ENCODE results near the gene MAN1A1. TPM values are rescaled to one million over a fixed set of nuclear protein-coding genes. Genes with fewer than 3 reads are reported as not detected.

MAN1A1 gene
- total RNA-seq, 2 donors from 2014 or later = 85.4 to 109 TPM

GRCh38 chr6:119306396-119306968, 43.1 kb downstream of the MAN1A1 start:
- TF ChIP-seq POLR2A (IDR thresholded peaks at IDR 0.05) (no peak), CTCF (IDR thresholded peaks at IDR 0.05) (no peak)
- H3K9me3 ChIP-seq = no peaks in the 10 kb centered on the region
- ATAC-seq (no peak), DNase-seq (no peak)
- intact Hi-C loops (cut with DNase I) = no loop called here
- H3K4me1 ChIP-seq = peaks cover 20% of the 10 kb centered on the region
- peaks cover 0 to 2% of the 10 kb centered on the region in 2 donors for H3K36me3 ChIP-seq (replicated peaks in 1 of 2; ENCODE audit: insufficient read depth in 1 of 2, low read depth in 2 of 2)
- H3K27me3 ChIP-seq = no peaks in the 10 kb centered on the region
- H3K27ac ChIP-seq = no peak overlapping the region
- H3K4me3 ChIP-seq = no peak overlapping the region
- 48 to 72% methylated on average over 4 of the region's 4 CpGs for WGBS, 2 donors

GRCh38 chr6:119303164-119303887, 46.2 kb downstream of the MAN1A1 start:
- H3K36me3 ChIP-seq (replicated peaks in 1 of 2; ENCODE audit: insufficient read depth in 1 of 2, low read depth in 2 of 2) = peaks cover 0 to 2% of the 10 kb centered on the region in 2 donors
- intact Hi-C loops (cut with DNase I) = no loop called here
- H3K4me3 ChIP-seq = no peak overlapping the region
- no peak for ATAC-seq
- H3K4me1 ChIP-seq = peaks cover 9% of the 10 kb centered on the region
- DNase-seq = no peak
- peak overlapping the region in 3 of 4 donors; percentile 11 to 21 (median 18) for H3K27ac ChIP-seq
- no peaks in the 10 kb centered on the region for H3K9me3 ChIP-seq
- H3K27me3 ChIP-seq = no peaks in the 10 kb centered on the region
- WGBS, 2 donors = 67 to 83% methylated on average over 3 of the region's 3 CpGs
- TF ChIP-seq POLR2A (IDR thresholded peaks at IDR 0.05) (no peak), CTCF (IDR thresholded peaks at IDR 0.05) (no peak)

GRCh38 chr6:119301429-119301828, 48.1 kb downstream of the MAN1A1 start:
- 88 to 93% methylated on average over 1 of the region's 1 CpG for WGBS, 2 donors
- Histone ChIP-seq H3K4me1 (peaks cover 19% of the 10 kb centered on the region), H3K9me3 (no peaks in the 10 kb centered on the region), H3K4me3 (no peak overlapping the region), H3K36me3 (replicated peaks in 1 of 2; ENCODE audit: insufficient read depth in 1 of 2, low read depth in 2 of 2) (peaks cover 0 to 2% of the 10 kb centered on the region in 2 donors), H3K27me3 (no peaks in the 10 kb centered on the region), H3K27ac (no peak overlapping the region)
- ATAC-seq (no peak), DNase-seq (no peak)
- intact Hi-C loops (cut with DNase I) = no loop called here
- no peak for TF ChIP-seq POLR2A (IDR thresholded peaks at IDR 0.05)
- no peak for TF ChIP-seq CTCF (IDR thresholded peaks at IDR 0.05)

- Histone ChIP-seq H3K4me1 (peaks cover 36% of the 10 kb centered on the region), H3K4me3 (no peak overlapping the region), H3K36me3 (replicated peaks in 1 of 2; ENCODE audit: insufficient read depth in 1 of 2, low read depth in 2 of 2) (no peaks in the 10 kb centered on the region), H3K27me3 (no peaks in the 10 kb centered on the region), H3K27ac (no peak overlapping the region), H3K9me3 (no peaks in the 10 kb centered on the region)
- ATAC-seq (no peak), DNase-seq (no peak)
- intact Hi-C loops (cut with DNase I) = no loop called here
- 86 to 97% methylated on average over 2 of the region's 2 CpGs for WGBS, 2 donors
- TF ChIP-seq CTCF (IDR thresholded peaks at IDR 0.05) (no peak), POLR2A (IDR thresholded peaks at IDR 0.05) (no peak)
These were observed 49.9 kb downstream of the MAN1A1 start for GRCh38 chr6:119299694-119300093.

GRCh38 chr6:119297049-119297448, 52.5 kb downstream of the MAN1A1 start:
- H3K27ac ChIP-seq = peak overlapping the region in 1 of 4 donors; percentile 34
- intact Hi-C loops (cut with DNase I) = no loop called here

More at GRCh38 chr6:119297049-119297448, 52.5 kb downstream of the MAN1A1 start:
- Histone ChIP-seq H3K36me3 (replicated peaks in 1 of 2; ENCODE audit: insufficient read depth in 1 of 2, low read depth in 2 of 2) (no peaks in the 10 kb centered on the region), H3K4me1 (peaks cover 36% of the 10 kb centered on the region), H3K4me3 (no peak overlapping the region), H3K27me3 (no peaks in the 10 kb centered on the region), H3K9me3 (no peaks in the 10 kb centered on the region)
- ATAC-seq (peak; percentile 79), DNase-seq (no peak)
- TF ChIP-seq CTCF (IDR thresholded peaks at IDR 0.05) (no peak), POLR2A (IDR thresholded peaks at IDR 0.05) (no peak)

All from body of pancreas (tissue), 4 donors.